ENCODE results near the gene SH3GLB2.

Gene SH3GLB2

GRCh38 chr9:129008469-129008965 is 19.6 kb downstream of the SH3GLB2 start:
- no peaks in the 10 kb centered on the region for H4K20me1 ChIP-seq (ENCODE audit: insufficient read depth, low read length)
- H3K4me2 ChIP-seq (ENCODE audit: low read depth, low read length): peak overlapping the region; percentile 1; the same call in 1 of the 2 replicates
- H2AFZ ChIP-seq (ENCODE audit: low read length): no peak overlapping the region
- peaks cover 8% of the 10 kb centered on the region; the same call in 1 of the 2 replicates for H3K36me3 ChIP-seq (replicated peaks; ENCODE audit: insufficient read depth, low read length)
- peaks cover 37% of the 10 kb centered on the region for H3F3A ChIP-seq (ENCODE audit: insufficient read depth, low read length)
- DNase-seq: no peak
- H3K9me3 ChIP-seq (replicated peaks; ENCODE audit: insufficient read depth, low read length): no peaks in the 10 kb centered on the region
- no peaks in the 10 kb centered on the region for H3K27me3 ChIP-seq (replicated peaks; ENCODE audit: insufficient read depth, low read length)
- H3K4me3 ChIP-seq (ENCODE audit: low read length): no peak overlapping the region
- no peaks in the 10 kb centered on the region for H3K9me2 ChIP-seq (replicated peaks; ENCODE audit: insufficient read depth, low read length)
- peak overlapping the region; percentile 47; the same call in 1 of the 2 replicates for H3K27ac ChIP-seq (ENCODE audit: low read length)
- TF ChIP-seq EZH2phosphoT487 (IDR thresholded peaks at IDR 0.05; ENCODE audit: low read length) (no peak), CTCF (IDR thresholded peaks at IDR 0.05; ENCODE audit: low read length) (no peak)
- H3K79me2 ChIP-seq (ENCODE audit: low read length): peaks cover 9% of the 10 kb centered on the region
- no peak overlapping the region for H3K9ac ChIP-seq (ENCODE audit: low read length)
- peaks cover 19% of the 10 kb centered on the region for H3K4me1 ChIP-seq (ENCODE audit: low read length)

- H3K79me2 ChIP-seq (ENCODE audit: low read length): peaks cover 6% of the 10 kb centered on the region; the same call in 1 of the 2 replicates
- no peak for TF ChIP-seq EZH2phosphoT487 (IDR thresholded peaks at IDR 0.05; ENCODE audit: low read length)
- no peak for TF ChIP-seq EZH2 (optimal IDR thresholded peaks at IDR 0.05; ENCODE audit: low read depth, low read length)
- no peak for TF ChIP-seq CTCF (IDR thresholded peaks at IDR 0.05; ENCODE audit: low read length)
- H3K36me3 ChIP-seq (replicated peaks; ENCODE audit: insufficient read depth, low read length): peaks cover 8% of the 10 kb centered on the region; the same call in 1 of the 2 replicates
- no peak overlapping the region for H3K4me3 ChIP-seq (ENCODE audit: low read length)
- peak; percentile 55 for DNase-seq
- H3F3A ChIP-seq (ENCODE audit: insufficient read depth, low read length): peaks cover 40% of the 10 kb centered on the region
- no peaks in the 10 kb centered on the region for H4K20me1 ChIP-seq (ENCODE audit: insufficient read depth, low read length)
- H3K9me3 ChIP-seq (replicated peaks; ENCODE audit: insufficient read depth, low read length): no peaks in the 10 kb centered on the region
- no peak overlapping the region for H2AFZ ChIP-seq (ENCODE audit: low read length)
- H3K4me1 ChIP-seq (ENCODE audit: low read length): peaks cover 19% of the 10 kb centered on the region
- no peak overlapping the region for H3K9ac ChIP-seq (ENCODE audit: low read length)
- no peaks in the 10 kb centered on the region for H3K27me3 ChIP-seq (replicated peaks; ENCODE audit: insufficient read depth, low read length)
- H3K27ac ChIP-seq (ENCODE audit: low read length): peak overlapping the region; percentile 47; the same call in 1 of the 2 replicates
- no peaks in the 10 kb centered on the region for H3K9me2 ChIP-seq (replicated peaks; ENCODE audit: insufficient read depth, low read length)
- H3K4me2 ChIP-seq (ENCODE audit: low read depth, low read length): peak overlapping the region; percentile 1; the same call in 1 of the 2 replicates
These were observed 20.2 kb downstream of the SH3GLB2 start for GRCh38 chr9:129007766-129008468.

- Histone ChIP-seq H3K9ac (ENCODE audit: low read length) (no peak overlapping the region), H3K4me3 (ENCODE audit: low read length) (no peak overlapping the region), H3K9me3 (replicated peaks; ENCODE audit: insufficient read depth, low read length) (no peaks in the 10 kb centered on the region), H3K79me2 (ENCODE audit: low read length) (no peaks in the 10 kb centered on the region), H3K27ac (ENCODE audit: low read length) (peak overlapping the region; percentile 47; the same call in 1 of the 2 replicates), H3K36me3 (replicated peaks; ENCODE audit: insufficient read depth, low read length) (peaks cover 8% of the 10 kb centered on the region; the same call in 1 of the 2 replicates), H4K20me1 (ENCODE audit: insufficient read depth, low read length) (no peaks in the 10 kb centered on the region), H3F3A (ENCODE audit: insufficient read depth, low read length) (peaks cover 40% of the 10 kb centered on the region), H3K4me1 (ENCODE audit: low read length) (peaks cover 19% of the 10 kb centered on the region), H3K4me2 (ENCODE audit: low read depth, low read length) (no peak overlapping the region), H2AFZ (ENCODE audit: low read length) (no peak overlapping the region), H3K9me2 (replicated peaks; ENCODE audit: insufficient read depth, low read length) (no peaks in the 10 kb centered on the region), H3K27me3 (replicated peaks; ENCODE audit: insufficient read depth, low read length) (no peaks in the 10 kb centered on the region)
- DNase-seq: no peak
- TF ChIP-seq EZH2 (optimal IDR thresholded peaks at IDR 0.05; ENCODE audit: low read depth, low read length) (no peak), EZH2phosphoT487 (IDR thresholded peaks at IDR 0.05; ENCODE audit: low read length) (no peak), CTCF (IDR thresholded peaks at IDR 0.05; ENCODE audit: low read length) (0 out of 2 replicates have a peak, but pooled peaks have one; percentile 3)
These were observed 20.9 kb downstream of the SH3GLB2 start for GRCh38 chr9:129007035-129007765.

Data from MM.1S (cell line).